HEK293 (cell line): ENCODE data around the gene KCNIP4.

Experiments
- CTCF ChIA-PET: fragments of 350-600 bp; formaldehyde crosslinking; extraction: SDS; loops from one replicate; lab custom pipeline; 2021; ENCODE audit warnings: antibody characterized with exemption; lab: Yijun Ruan, JAX
- POLR2A ChIA-PET: fragments of 300-600 bp; formaldehyde crosslinking; extraction: SDS; loops from one replicate; lab custom pipeline; 2020; ENCODE audit warnings: antibody characterized with exemption, inconsistent platforms; lab: Yijun Ruan, JAX
- H3K27ac ChIP-seq: fragments of 200-500 bp; sonication (Bioruptor generic); 2 replicates; pipeline ENCODE4 v1.5.1; 2014; ENCODE audit warnings: low read depth, low read length, control low read depth, inconsistent platforms; ENCODE audit errors: extremely low read depth
- H3K36me3 ChIP-seq, 2 experiments: fragments of 200-500 bp in 1 of 2; sonication (Bioruptor generic) in 1 of 2; 1 replicate in 1 of 2; 2 replicates in 1 of 2; pipeline ENCODE4 v1.5.1; 2014 to 2017; ENCODE audit warnings: inconsistent platforms in 2 of 2, low read length in 2 of 2; ENCODE audit not compliant: control insufficient read depth in 2 of 2, insufficient read depth in 1 of 2
- H3K4me1 ChIP-seq: fragments of 200-500 bp; sonication (Bioruptor generic); 2 replicates; pipeline ENCODE4 v1.5.1; 2014; ENCODE audit warnings: mild to moderate bottlenecking, low read length, inconsistent platforms; ENCODE audit not compliant: control insufficient read depth, insufficient read depth
- H3K4me3 ChIP-seq: 2 replicates; pipeline ENCODE4 v1.5.1; 2011; ENCODE audit warnings: low read depth, mild to moderate bottlenecking, control low read depth, low read length, moderate library complexity
- H3K9me3 ChIP-seq: fragments of 200-500 bp; sonication (Bioruptor generic); 2 replicates; pipeline ENCODE4 v1.5.1; 2014; ENCODE audit warnings: low read depth, low read length, inconsistent platforms; ENCODE audit not compliant: control insufficient read depth, insufficient read depth
- BCL11B ChIP-seq: fragments of 450-650 bp; formaldehyde crosslinking; IDR thresholded peaks from 2 replicates; pipeline ENCODE4 v1.5.1; 2016; ENCODE audit warnings: low read depth, missing biosample characterization, missing genetic modification characterization
- GLI2 ChIP-seq: fragments of 450-650 bp; formaldehyde crosslinking; IDR thresholded peaks from 2 replicates; pipeline ENCODE4; 2017; ENCODE audit warnings: missing biosample characterization, missing genetic modification characterization, low read depth, borderline replicate concordance
- GLIS2 ChIP-seq: fragments of 450-650 bp; formaldehyde crosslinking; IDR thresholded peaks from 2 replicates; pipeline ENCODE4 v1.5.1; 2016; ENCODE audit warnings: missing biosample characterization, missing genetic modification characterization
- HOXD13 ChIP-seq: sonication (generic); formaldehyde crosslinking; IDR thresholded peaks from 2 replicates; pipeline ENCODE4 v1.8.0; 2022; ENCODE audit warnings: missing genetic modification reagents, borderline replicate concordance
- KLF10 ChIP-seq: fragments of 450-650 bp; IDR thresholded peaks from 2 replicates; pipeline ENCODE4 v1.5.1; 2018; ENCODE audit warnings: missing biosample characterization, mild to moderate bottlenecking, missing genetic modification characterization
- ZBTB21 ChIP-seq: fragments of 450-650 bp; formaldehyde crosslinking; IDR thresholded peaks from 2 replicates; pipeline ENCODE4 v1.5.1; 2017; ENCODE audit warnings: missing biosample characterization, missing genetic modification characterization
- ZFHX2 ChIP-seq: fragments of 450-650 bp; formaldehyde crosslinking; conservative IDR thresholded peaks from 2 replicates; pipeline ENCODE4 v1.5.1; 2016; ENCODE audit warnings: missing biosample characterization, missing genetic modification characterization
- ZFP3 ChIP-seq: fragments of 450-650 bp; formaldehyde crosslinking; IDR thresholded peaks from 2 replicates; pipeline ENCODE4 v1.5.1; 2016; ENCODE audit warnings: low read depth, missing biosample characterization, missing genetic modification characterization
- ZNF132 ChIP-seq: fragments of 450-650 bp; formaldehyde crosslinking; IDR thresholded peaks from 2 replicates; pipeline ENCODE4 v1.5.1; 2017; ENCODE audit warnings: missing biosample characterization, missing genetic modification characterization, borderline replicate concordance
- ZNF138 ChIP-seq: fragments of 450-650 bp; formaldehyde crosslinking; IDR thresholded peaks from 2 replicates; pipeline ENCODE4 v1.5.1; 2016; ENCODE audit warnings: missing biosample characterization, missing genetic modification characterization, borderline replicate concordance
- ZNF157 ChIP-seq: fragments of 450-650 bp; formaldehyde crosslinking; IDR thresholded peaks from 2 replicates; pipeline ENCODE4 v1.5.1; 2016; ENCODE audit warnings: missing biosample characterization, missing genetic modification characterization
- ZNF16 ChIP-seq: fragments of 450-650 bp; formaldehyde crosslinking; IDR thresholded peaks from 2 replicates; pipeline ENCODE4 v1.5.1; 2016; ENCODE audit warnings: low read depth, missing biosample characterization, missing genetic modification characterization
- ZNF175 ChIP-seq: fragments of 450-650 bp; formaldehyde crosslinking; IDR thresholded peaks from 2 replicates; pipeline ENCODE4 v1.5.1; 2016; ENCODE audit warnings: missing biosample characterization, missing genetic modification characterization
- ZNF19 ChIP-seq: fragments of 450-650 bp; formaldehyde crosslinking; IDR thresholded peaks from 2 replicates; pipeline ENCODE4; 2016; ENCODE audit warnings: missing biosample characterization, missing genetic modification characterization, low read depth
- ZNF202 ChIP-seq: fragments of 450-650 bp; formaldehyde crosslinking; IDR thresholded peaks from 2 replicates; pipeline ENCODE4 v1.5.1; 2016; ENCODE audit warnings: missing biosample characterization, missing genetic modification characterization, borderline replicate concordance
- ZNF214 ChIP-seq: fragments of 450-650 bp; formaldehyde crosslinking; IDR thresholded peaks from 2 replicates; pipeline ENCODE4 v1.5.1; 2017; ENCODE audit warnings: missing biosample characterization, mild to moderate bottlenecking, missing genetic modification characterization, borderline replicate concordance
- ZNF24 ChIP-seq: fragments of 450-650 bp; formaldehyde crosslinking; IDR thresholded peaks from 2 replicates; pipeline ENCODE4 v1.5.1; 2016; ENCODE audit warnings: missing biosample characterization, missing genetic modification characterization
- ZNF292 ChIP-seq: fragments of 450-650 bp; formaldehyde crosslinking; IDR thresholded peaks from 2 replicates; pipeline ENCODE4 v1.5.1; 2016; ENCODE audit warnings: low read depth, missing biosample characterization, missing genetic modification characterization, borderline replicate concordance
- ZNF311 ChIP-seq: fragments of 450-650 bp; formaldehyde crosslinking; IDR thresholded peaks from 2 replicates; pipeline ENCODE4 v1.5.1; 2017; ENCODE audit warnings: missing biosample characterization, missing genetic modification characterization, borderline replicate concordance
- ZNF324 ChIP-seq: fragments of 450-650 bp; formaldehyde crosslinking; IDR thresholded peaks from 2 replicates; pipeline ENCODE4 v1.5.1; 2016; ENCODE audit warnings: missing biosample characterization, missing genetic modification characterization
- ZNF335 ChIP-seq: fragments of 450-650 bp; formaldehyde crosslinking; conservative IDR thresholded peaks from 2 replicates; pipeline ENCODE4 v1.5.1; 2016; ENCODE audit warnings: missing biosample characterization, missing genetic modification characterization
- ZNF366 ChIP-seq: fragments of 450-650 bp; formaldehyde crosslinking; conservative IDR thresholded peaks from 2 replicates; pipeline ENCODE4 v1.5.1; 2016; ENCODE audit warnings: missing biosample characterization, missing genetic modification characterization
- ZNF510 ChIP-seq: fragments of 450-650 bp; formaldehyde crosslinking; IDR thresholded peaks from 2 replicates; pipeline ENCODE4 v1.5.1; 2018; ENCODE audit warnings: mild to moderate bottlenecking, missing genetic modification characterization, missing biosample characterization; ENCODE audit not compliant: insufficient replicate concordance
- ZNF513 ChIP-seq: fragments of 450-650 bp; IDR thresholded peaks from 2 replicates; pipeline ENCODE4 v1.5.1; 2018; ENCODE audit warnings: missing biosample characterization, missing genetic modification characterization
- ZNF514 ChIP-seq: fragments of 450-650 bp; formaldehyde crosslinking; IDR thresholded peaks from 2 replicates; pipeline ENCODE4 v1.5.1; 2016; ENCODE audit warnings: missing biosample characterization, missing genetic modification characterization
- ZNF521 ChIP-seq: fragments of 450-650 bp; formaldehyde crosslinking; IDR thresholded peaks from 2 replicates; pipeline ENCODE4 v1.5.1; 2017; ENCODE audit warnings: missing biosample characterization, mild to moderate bottlenecking, missing genetic modification characterization
- ZNF529 ChIP-seq: fragments of 450-650 bp; formaldehyde crosslinking; IDR thresholded peaks from 2 replicates; pipeline ENCODE4 v1.5.1; 2017; ENCODE audit warnings: missing genetic modification characterization, missing biosample characterization; ENCODE audit not compliant: insufficient replicate concordance
- ZNF585B ChIP-seq: fragments of 450-650 bp; formaldehyde crosslinking; IDR thresholded peaks from 2 replicates; pipeline ENCODE4 v1.5.1; 2016; ENCODE audit warnings: missing biosample characterization, missing genetic modification characterization
- ZNF629 ChIP-seq: fragments of 450-650 bp; formaldehyde crosslinking; IDR thresholded peaks from 2 replicates; pipeline ENCODE4 v1.5.1; 2017; ENCODE audit warnings: missing biosample characterization, missing genetic modification characterization
- ZNF658 ChIP-seq: fragments of 450-650 bp; formaldehyde crosslinking; IDR thresholded peaks from 2 replicates; pipeline ENCODE4; 2016; ENCODE audit warnings: missing biosample characterization, missing genetic modification characterization
- ZNF692 ChIP-seq: fragments of 450-650 bp; formaldehyde crosslinking; IDR thresholded peaks from 2 replicates; pipeline ENCODE4 v1.5.1; 2016; ENCODE audit warnings: missing biosample characterization, missing genetic modification characterization
- ZNF701 ChIP-seq: fragments of 450-650 bp; formaldehyde crosslinking; IDR thresholded peaks from 2 replicates; pipeline ENCODE4 v1.5.1; 2016; ENCODE audit warnings: missing biosample characterization, missing genetic modification characterization
- TF ChIP-seq, protein P1 (sequence below): fragments of 450-650 bp; formaldehyde crosslinking; IDR thresholded peaks from 2 replicates; pipeline ENCODE4 v1.5.1; 2017; ENCODE audit warnings: missing biosample characterization, missing genetic modification characterization

Gene KCNIP4

DNA sequence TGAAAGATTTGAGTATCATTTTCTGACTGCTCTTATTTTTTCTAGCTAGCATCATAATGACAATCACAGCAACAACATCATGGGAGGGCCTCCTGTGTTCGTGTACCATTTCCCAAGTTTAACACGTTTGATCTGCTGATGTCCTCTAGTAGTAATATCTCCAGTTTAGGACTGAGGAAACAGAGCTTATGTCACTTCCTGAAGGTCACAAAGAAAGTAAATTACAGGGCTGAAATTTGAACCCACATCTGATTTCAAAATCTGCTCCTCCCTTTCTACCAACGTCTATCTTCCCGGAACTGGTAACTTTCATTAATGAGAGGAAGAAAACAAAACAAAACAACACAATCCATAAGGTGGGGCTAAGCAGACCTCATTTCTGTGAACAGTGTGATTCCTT, 945.6 kb downstream of the KCNIP4 start:
- Histone ChIP-seq H3K4me1 (no peaks in the 10 kb centered on the region), H3K9me3 (no peaks in the 10 kb centered on the region), H3K27ac (no peak overlapping the region), H3K36me3 (no peaks in the 10 kb centered on the region), H3K4me3 (no peak overlapping the region)
- ChIA-PET POLR2A (no interaction called here), CTCF (no interaction called here)
- TF ChIP-seq ZNF138 (tag by site-specific recombination) (no peak), ZNF24 (tag by site-specific recombination) (no peak), ZNF510 (tag by site-specific recombination) (no peak), ZNF521 (tag by site-specific recombination) (no peak), ZNF19 (no peak), ZNF214 (tag by site-specific recombination) (no peak)

DNA sequence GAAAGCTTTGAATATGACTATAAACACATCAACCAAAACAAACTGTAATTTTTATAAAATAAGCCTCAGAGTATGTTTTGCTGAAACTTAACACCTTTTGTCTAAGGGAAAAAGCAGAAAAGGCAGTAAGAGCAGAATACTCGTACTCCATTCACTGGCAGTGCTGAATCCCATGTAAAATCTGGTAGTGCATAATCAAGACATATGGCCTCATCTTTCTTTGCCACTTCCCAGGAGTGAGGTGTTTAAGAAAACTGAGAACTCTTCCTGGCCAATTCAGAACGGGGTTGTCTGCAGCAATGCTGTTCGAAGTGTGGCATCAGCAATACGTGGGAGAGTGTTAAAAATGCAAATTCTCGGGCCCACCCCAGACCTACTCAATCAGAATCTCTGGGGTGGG, 946.3 kb downstream of the KCNIP4 start:
- H3K4me3 ChIP-seq, result no peak overlapping the region
- H3K36me3 ChIP-seq, result no peaks in the 10 kb centered on the region
- no peaks in the 10 kb centered on the region for H3K9me3 ChIP-seq
- TF ChIP-seq ZFHX2 (no peak), ZNF157 (tag by site-specific recombination) (no peak), ZNF202 (tag by site-specific recombination) (no peak), ZNF335 (tag by site-specific recombination) (no peak), ZNF692 (no peak), ZNF132 (no peak), ZNF658 (tag by site-specific recombination) (no peak), ZNF585B (tag by site-specific recombination) (no peak), BCL11B (tag by site-specific recombination) (no peak), ZBTB21 (tag by site-specific recombination) (no peak), GLI2 (tag by site-specific recombination) (no peak), HOXD13 (CRISPR knock-in tag) (no peak), ZNF311 (tag by site-specific recombination) (no peak), ZFP3 (tag by site-specific recombination) (no peak)
- TF ChIP-seq, protein P1, sequence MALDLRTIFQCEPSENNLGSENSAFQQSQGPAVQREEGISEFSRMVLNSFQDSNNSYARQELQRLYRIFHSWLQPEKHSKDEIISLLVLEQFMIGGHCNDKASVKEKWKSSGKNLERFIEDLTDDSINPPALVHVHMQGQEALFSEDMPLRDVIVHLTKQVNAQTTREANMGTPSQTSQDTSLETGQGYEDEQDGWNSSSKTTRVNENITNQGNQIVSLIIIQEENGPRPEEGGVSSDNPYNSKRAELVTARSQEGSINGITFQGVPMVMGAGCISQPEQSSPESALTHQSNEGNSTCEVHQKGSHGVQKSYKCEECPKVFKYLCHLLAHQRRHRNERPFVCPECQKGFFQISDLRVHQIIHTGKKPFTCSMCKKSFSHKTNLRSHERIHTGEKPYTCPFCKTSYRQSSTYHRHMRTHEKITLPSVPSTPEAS, result no peak
- ChIA-PET POLR2A (no interaction called here), CTCF (no interaction called here)
- no peaks in the 10 kb centered on the region for H3K4me1 ChIP-seq
- H3K27ac ChIP-seq, result no peak overlapping the region

- H3K27ac ChIP-seq, result no peak overlapping the region
- no peak overlapping the region for H3K4me3 ChIP-seq
- H3K4me1 ChIP-seq, result no peaks in the 10 kb centered on the region
- CTCF ChIA-PET, result no interaction called here
- H3K9me3 ChIP-seq, result no peaks in the 10 kb centered on the region
- no peaks in the 10 kb centered on the region for H3K36me3 ChIP-seq
- POLR2A ChIA-PET, result no interaction called here
- TF ChIP-seq ZNF529 (tag by site-specific recombination), result no peak
- TF ChIP-seq KLF10 (tag by site-specific recombination), result no peak
- TF ChIP-seq ZNF701 (tag by site-specific recombination), result no peak
- TF ChIP-seq ZNF366 (tag by site-specific recombination), result no peak
- no peak for TF ChIP-seq ZNF513 (tag by site-specific recombination)
- no peak for TF ChIP-seq ZNF175
- TF ChIP-seq ZNF324 (tag by site-specific recombination), result no peak
- TF ChIP-seq ZNF514 (tag by site-specific recombination), result no peak
- TF ChIP-seq ZNF629 (tag by site-specific recombination), result no peak
- TF ChIP-seq ZNF16 (tag by site-specific recombination), result no peak
- TF ChIP-seq ZNF292 (tag by site-specific recombination), result no peak
- no peak for TF ChIP-seq ZNF24 (tag by site-specific recombination)
- TF ChIP-seq GLIS2 (tag by site-specific recombination), result no peak
These were observed 947.1 kb downstream of the KCNIP4 start for GRCh38 chr4:21001490-21001889.
